GM08714 (cell line): ENCODE results near the gene PNPLA8.
"Not testable (repeated sequence)": the region's sequence is repeated elsewhere in the genome, so short reads cannot be mapped to it uniquely, and the experiment has no call there.

Source experiments
- H3K4me3 ChIP-seq: fragments of 200-500 bp; sonication (Bioruptor generic); 2 replicates; pipeline ENCODE4 v1.5.1; 2014; ENCODE audit warnings: mild to moderate bottlenecking, low read length, inconsistent platforms
- ZNF274 ChIP-seq: IDR thresholded peaks from 2 replicates; pipeline ENCODE4 v1.6.1; 2012; ENCODE audit warnings: mild to moderate bottlenecking, low read depth, low read length

The PNPLA8 gene

GRCh38 chr7:108541478-108541877 is 15.5 kb upstream of the PNPLA8 start:
- TF ChIP-seq ZNF274: no peak
- no peak overlapping the region for H3K4me3 ChIP-seq

- H3K4me3 ChIP-seq: not testable (repeated sequence)
Observed at GRCh38 chr7:108538685-108539084, 12.8 kb upstream of the PNPLA8 start.

- H3K4me3 ChIP-seq: not testable (repeated sequence)
Observed at GRCh38 chr7:108538236-108538635, 12.3 kb upstream of the PNPLA8 start.

GRCh38 chr7:108537229-108537628 is 11.3 kb upstream of the PNPLA8 start:
- no peak overlapping the region for H3K4me3 ChIP-seq
- TF ChIP-seq ZNF274: no peak

GRCh38 chr7:108535744-108536143 is 9.8 kb upstream of the PNPLA8 start:
- TF ChIP-seq ZNF274: no peak
- no peak overlapping the region for H3K4me3 ChIP-seq

GRCh38 chr7:108535257-108535656 is 9.3 kb upstream of the PNPLA8 start:
- no peak for TF ChIP-seq ZNF274

GRCh38 chr7:108533712-108534111 is 7.8 kb upstream of the PNPLA8 start:
- H3K4me3 ChIP-seq: no peak overlapping the region
- TF ChIP-seq ZNF274: no peak

More at GRCh38 chr7:108535257-108535656, 9.3 kb upstream of the PNPLA8 start:
- H3K4me3 ChIP-seq: no peak overlapping the region

- no peak overlapping the region for H3K4me3 ChIP-seq
- TF ChIP-seq ZNF274: no peak
Observed at GRCh38 chr7:108529341-108529740, 3.4 kb upstream of the PNPLA8 start.

GRCh38 chr7:108528183-108528712 is 2.3 kb upstream of the PNPLA8 start:
- no peak for TF ChIP-seq ZNF274
- no peak overlapping the region for H3K4me3 ChIP-seq

- H3K4me3 ChIP-seq: peak overlapping the region; percentile 73
- TF ChIP-seq ZNF274: no peak
Observed at GRCh38 chr7:108526768-108527017, 758 bp upstream of the PNPLA8 start.

GRCh38 chr7:108525327-108525984 is 479 bp downstream of the PNPLA8 start:
- no peak for TF ChIP-seq ZNF274
- H3K4me3 ChIP-seq: peak overlapping the region; percentile 76

- no peak overlapping the region for H3K4me3 ChIP-seq
Observed at GRCh38 chr7:108522780-108523179, 3.2 kb downstream of the PNPLA8 start.

GRCh38 chr7:108517951-108518350 is 8.0 kb downstream of the PNPLA8 start:
- no peak for TF ChIP-seq ZNF274

More at GRCh38 chr7:108522780-108523179, 3.2 kb downstream of the PNPLA8 start:
- TF ChIP-seq ZNF274: no peak

GRCh38 chr7:108515630-108516029 is 10.3 kb downstream of the PNPLA8 start:
- no peak for TF ChIP-seq ZNF274
- no peak overlapping the region for H3K4me3 ChIP-seq

More at GRCh38 chr7:108517951-108518350, 8.0 kb downstream of the PNPLA8 start:
- H3K4me3 ChIP-seq: no peak overlapping the region

- no peak for TF ChIP-seq ZNF274
- no peak overlapping the region for H3K4me3 ChIP-seq
Observed at GRCh38 chr7:108515013-108515412, 10.9 kb downstream of the PNPLA8 start.

GRCh38 chr7:108511939-108512338 is 14.0 kb downstream of the PNPLA8 start:
- TF ChIP-seq ZNF274: no peak
- no peak overlapping the region for H3K4me3 ChIP-seq

- H3K4me3 ChIP-seq: not testable (repeated sequence)
Observed at GRCh38 chr7:108504576-108504975, 21.4 kb downstream of the PNPLA8 start.
